Measurements from ENCODE around the gene F13A1.

F13A1 gene

DNA sequence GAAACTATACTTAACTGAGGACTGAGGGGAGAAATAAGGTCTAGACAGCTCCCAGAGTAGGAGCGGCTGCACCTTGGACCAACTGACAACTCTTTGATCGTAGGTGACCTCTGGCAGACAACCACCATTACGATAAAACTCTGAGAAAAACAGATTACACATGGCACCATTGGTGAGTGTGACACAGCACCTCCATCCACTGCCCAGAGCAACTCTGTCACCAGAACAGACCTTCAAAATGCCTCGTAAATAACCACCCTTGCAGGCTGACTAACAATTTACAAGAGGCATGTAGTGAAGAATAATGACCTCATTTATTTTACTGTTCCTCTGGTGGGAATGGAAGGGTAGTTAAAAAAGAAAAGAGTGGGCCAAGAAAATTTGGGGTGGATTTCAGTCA lies 64.2 kb downstream of the F13A1 start:
- no peak for TF ChIP-seq JUND (IDR thresholded peaks at IDR 0.05; ENCODE audit: low read depth)
- in situ Hi-C loops (cut with HindIII; ENCODE audit: low pct_unique_long_range_greater_than_20kb, low sequenced_read_pairs): no loop called here
- DNase-seq (ENCODE audit: low read depth in 1 of 2, low spot score in 1 of 2): no peak

DNA sequence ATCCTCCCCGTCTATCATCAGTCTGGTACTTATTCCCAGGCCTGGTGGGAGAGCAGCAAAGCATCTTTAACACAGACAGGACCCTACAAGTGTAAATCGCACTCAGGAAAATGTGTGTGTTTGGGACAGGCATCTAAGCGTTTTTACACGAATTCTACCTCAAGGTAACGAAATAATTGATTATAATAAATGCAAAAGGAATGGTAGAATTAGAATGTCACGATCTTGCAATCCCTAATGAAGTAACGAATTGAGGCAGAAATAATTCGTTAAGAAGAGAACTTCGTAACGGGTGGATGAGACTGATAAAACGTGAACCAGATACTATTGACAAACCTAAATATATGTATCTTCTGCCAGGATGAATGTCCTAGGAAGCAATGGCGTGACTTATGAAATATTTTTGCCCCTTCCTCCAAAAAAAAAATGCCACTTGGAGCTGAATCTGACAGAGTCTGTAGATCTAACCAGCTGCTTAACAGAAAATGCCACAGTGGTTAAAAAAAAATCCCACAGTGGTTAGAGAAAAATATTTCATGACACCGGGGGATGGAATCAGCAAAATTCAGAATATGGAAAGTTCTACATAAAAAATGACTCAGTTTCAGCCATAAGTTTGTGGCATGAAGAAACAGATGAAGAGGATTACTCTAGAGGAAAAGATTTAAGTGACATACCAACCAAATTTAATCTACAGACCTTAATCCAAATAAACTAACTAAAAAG lies 68.7 kb downstream of the F13A1 start:
- in situ Hi-C loops (cut with HindIII; ENCODE audit: low pct_unique_long_range_greater_than_20kb, low sequenced_read_pairs): no loop called here
- no peak for TF ChIP-seq JUND (IDR thresholded peaks at IDR 0.05; ENCODE audit: low read depth)

DNA sequence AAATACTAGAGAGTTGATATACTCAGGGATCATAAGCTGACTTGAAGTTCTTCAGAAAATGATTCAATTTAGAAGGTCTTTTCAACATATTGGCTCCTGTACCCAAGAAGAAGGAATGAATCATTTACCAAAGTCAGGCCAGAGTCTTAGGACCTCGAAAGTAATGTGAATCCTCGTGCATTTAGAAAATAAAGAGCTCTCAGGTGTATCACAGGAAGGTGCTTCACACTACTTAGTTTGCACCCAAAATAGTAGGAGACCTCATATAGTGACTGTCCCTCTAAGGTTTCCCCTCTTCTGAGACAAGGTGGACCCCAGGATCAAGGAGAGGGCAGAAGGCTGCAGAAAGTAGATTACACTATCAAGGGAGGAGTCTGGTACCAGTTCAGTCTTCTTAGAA lies 71.8 kb downstream of the F13A1 start:
- in situ Hi-C loops (cut with HindIII; ENCODE audit: low pct_unique_long_range_greater_than_20kb, low sequenced_read_pairs): no loop called here
- no peak for DNase-seq (ENCODE audit: low read depth in 1 of 2, low spot score in 1 of 2)
- no peak for TF ChIP-seq JUND (IDR thresholded peaks at IDR 0.05; ENCODE audit: low read depth)

More for the DNA sequence above, 68.7 kb downstream of the F13A1 start:
- no peak for DNase-seq (ENCODE audit: low read depth in 1 of 2, low spot score in 1 of 2)

DNA sequence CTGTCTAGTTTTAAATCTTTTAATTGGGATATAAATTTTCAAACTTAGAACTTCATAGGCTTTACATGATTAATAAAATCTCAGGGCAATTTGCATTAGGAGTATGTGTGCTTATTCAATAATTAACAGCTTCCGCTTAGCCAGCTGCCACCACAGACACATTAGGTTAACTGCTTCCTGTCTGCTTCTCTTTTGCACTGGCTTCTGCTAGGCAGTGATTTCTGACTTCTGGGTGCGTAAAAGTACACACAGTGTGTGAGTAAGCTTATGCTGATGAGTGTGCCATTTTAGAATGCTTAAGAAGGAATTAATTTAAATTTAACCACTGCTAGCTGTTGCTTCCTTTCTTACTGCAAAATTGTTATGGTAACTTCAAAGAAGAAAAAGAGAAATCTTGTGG lies 73.9 kb downstream of the F13A1 start:
- DNase-seq (ENCODE audit: low read depth in 1 of 2, low spot score in 1 of 2): no peak
- TF ChIP-seq JUND (IDR thresholded peaks at IDR 0.05; ENCODE audit: low read depth): no peak
- in situ Hi-C loops (cut with HindIII; ENCODE audit: low pct_unique_long_range_greater_than_20kb, low sequenced_read_pairs): no loop called here

DNA sequence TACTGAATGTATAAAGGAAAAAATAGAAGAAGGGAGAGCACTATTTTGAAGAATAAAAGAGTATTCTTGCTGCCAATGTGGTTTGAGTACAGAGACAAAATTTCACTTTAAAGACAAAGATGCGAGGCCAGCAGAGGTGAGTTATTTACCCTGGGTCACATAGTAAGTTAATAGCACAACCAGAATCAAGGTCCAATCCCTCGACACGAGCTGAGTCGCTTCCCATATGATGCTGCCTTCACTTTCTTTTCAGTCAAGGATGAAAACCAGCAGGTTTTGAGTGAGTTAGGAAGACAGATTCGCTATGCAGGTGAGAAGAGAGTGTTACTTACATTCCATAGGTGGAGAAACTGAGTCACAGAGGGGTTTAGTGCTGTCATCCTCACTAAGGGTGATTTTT lies 75.8 kb downstream of the F13A1 start:
- in situ Hi-C loops (cut with HindIII; ENCODE audit: low pct_unique_long_range_greater_than_20kb, low sequenced_read_pairs): no loop called here
- no peak for TF ChIP-seq JUND (IDR thresholded peaks at IDR 0.05; ENCODE audit: low read depth)
- DNase-seq (ENCODE audit: low read depth in 1 of 2, low spot score in 1 of 2): no peak

DNA sequence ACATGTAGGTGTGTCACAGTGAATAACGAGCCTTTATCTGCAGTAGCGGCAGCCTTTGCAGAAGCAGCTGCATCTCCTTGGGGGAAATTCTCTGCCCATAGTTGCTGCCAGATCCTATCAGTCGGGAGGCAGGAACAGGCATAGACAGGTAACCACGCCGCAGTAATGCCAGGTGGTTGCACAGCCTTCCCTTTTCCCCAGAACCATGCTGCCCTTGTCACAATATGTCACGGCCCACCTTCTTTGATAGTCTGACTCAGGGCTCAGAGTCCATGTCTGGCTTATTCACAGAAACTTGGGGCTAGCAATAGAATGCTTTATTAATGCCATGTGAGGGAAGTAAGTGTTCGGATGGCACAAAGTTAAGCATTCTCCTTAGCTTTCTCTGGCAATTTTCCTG lies 76.6 kb downstream of the F13A1 start:
- in situ Hi-C loops (cut with HindIII; ENCODE audit: low pct_unique_long_range_greater_than_20kb, low sequenced_read_pairs): no loop called here
- no peak for TF ChIP-seq JUND (IDR thresholded peaks at IDR 0.05; ENCODE audit: low read depth)
- DNase-seq (ENCODE audit: low read depth in 1 of 2, low spot score in 1 of 2): no peak

DNA sequence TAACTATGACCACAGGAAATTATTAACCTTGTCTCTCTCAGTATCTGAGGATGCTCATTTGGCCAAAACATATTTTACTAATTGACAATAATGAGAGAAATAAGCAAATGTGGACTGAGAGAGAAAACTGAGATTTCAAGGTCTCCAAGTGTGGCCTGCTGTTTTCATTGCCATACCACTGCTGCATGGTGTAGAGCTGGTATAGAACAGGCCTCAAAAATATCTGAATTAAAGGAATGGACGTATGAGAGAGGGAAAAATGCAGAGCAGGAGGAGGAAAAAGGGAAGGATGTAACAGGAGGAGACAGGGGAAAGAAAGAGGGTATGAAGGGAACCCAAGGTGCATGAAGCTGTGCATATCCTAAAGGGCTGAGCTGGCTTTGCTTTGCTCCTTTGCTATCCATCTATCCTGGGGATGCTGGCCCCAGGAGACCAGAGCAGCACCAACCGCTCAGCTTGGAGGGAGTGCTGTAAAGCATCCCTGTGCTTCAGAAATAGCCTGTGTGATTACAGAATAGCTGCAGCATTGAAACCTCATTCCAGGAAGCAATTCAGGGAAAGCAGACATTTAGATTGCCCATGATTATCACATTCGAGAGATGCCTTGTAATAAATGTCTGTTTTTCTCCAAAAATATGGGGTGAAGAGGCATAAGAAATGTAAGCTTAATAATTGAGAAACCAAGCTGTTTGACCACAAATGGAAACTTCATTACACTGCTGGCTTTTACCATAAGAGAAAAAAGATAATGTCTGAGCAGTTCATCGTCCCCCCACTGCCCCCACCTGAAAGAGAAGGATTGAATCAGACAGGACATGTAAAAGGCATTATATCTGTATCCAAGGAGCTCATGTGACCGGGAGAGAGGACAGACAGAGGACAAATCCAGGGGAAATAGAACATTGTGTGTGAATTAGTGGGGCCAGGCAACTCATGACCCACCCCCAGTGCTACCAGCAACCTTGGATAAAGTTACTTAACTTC lies 80.6 kb downstream of the F13A1 start:
- TF ChIP-seq JUND (IDR thresholded peaks at IDR 0.05; ENCODE audit: low read depth): no peak
- DNase-seq (ENCODE audit: low read depth in 1 of 2, low spot score in 1 of 2): no peak
- in situ Hi-C loops (cut with HindIII; ENCODE audit: low pct_unique_long_range_greater_than_20kb, low sequenced_read_pairs): no loop called here

DNA sequence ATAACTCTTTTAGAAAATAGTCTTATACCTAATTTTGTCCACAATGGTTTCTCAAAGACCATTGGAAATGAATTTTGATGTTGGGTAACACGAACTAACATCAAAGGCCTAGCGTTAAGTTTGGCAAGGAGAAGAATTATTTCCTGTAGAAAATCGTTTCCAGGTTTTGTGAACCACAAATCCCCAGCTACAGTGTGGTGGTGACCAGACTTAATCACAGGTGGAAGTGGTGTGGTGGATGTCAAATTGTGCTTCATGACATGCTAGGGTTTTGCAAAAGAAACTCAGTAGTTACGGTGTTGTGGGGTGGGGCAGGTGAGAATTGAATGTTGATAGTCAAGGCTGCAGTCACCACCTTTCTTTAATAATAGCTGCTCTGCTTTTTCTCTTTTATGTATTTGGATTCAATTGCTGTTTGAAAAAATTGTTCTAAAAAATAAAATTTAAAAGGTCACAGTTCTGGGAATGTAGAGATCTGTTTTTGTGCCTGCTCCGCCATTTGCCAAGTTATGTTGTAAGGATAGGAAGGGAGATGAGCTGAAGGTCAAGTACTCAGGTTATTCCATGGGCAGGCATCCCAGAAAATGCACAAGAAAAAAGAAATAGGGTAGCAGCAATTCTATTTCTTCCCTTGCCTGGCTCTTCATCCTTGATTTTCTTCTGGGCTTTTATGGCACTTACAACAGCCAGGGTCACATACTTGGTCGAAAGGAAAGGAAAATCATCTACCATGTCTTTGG lies 83.6 kb downstream of the F13A1 start:
- no peak for DNase-seq (ENCODE audit: low read depth in 1 of 2, low spot score in 1 of 2)
- in situ Hi-C loops (cut with HindIII; ENCODE audit: low pct_unique_long_range_greater_than_20kb, low sequenced_read_pairs): no loop called here
- TF ChIP-seq JUND (IDR thresholded peaks at IDR 0.05; ENCODE audit: low read depth): no peak

DNA sequence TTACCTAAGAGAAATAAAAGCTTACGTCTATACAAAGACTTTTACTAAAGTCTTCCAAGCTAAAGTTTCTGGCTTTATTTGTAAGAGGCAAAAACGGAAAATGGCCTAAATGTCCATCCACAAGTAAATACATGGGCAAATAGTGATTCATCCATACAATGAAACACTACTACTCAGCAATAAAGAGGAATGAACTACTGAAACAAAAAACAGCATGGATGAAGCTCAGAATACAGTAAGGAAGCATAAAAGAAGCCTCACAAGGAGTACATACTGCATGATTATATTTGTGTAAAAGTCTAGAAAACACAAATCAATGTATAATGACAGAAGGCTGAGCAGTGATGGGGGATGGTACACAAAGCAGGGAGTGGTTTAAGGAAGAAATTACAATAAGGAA lies 84.7 kb downstream of the F13A1 start:
- DNase-seq (ENCODE audit: low read depth in 1 of 2, low spot score in 1 of 2): no peak
- in situ Hi-C loops (cut with HindIII; ENCODE audit: low pct_unique_long_range_greater_than_20kb, low sequenced_read_pairs): no loop called here
- no peak for TF ChIP-seq JUND (IDR thresholded peaks at IDR 0.05; ENCODE audit: low read depth)

DNA sequence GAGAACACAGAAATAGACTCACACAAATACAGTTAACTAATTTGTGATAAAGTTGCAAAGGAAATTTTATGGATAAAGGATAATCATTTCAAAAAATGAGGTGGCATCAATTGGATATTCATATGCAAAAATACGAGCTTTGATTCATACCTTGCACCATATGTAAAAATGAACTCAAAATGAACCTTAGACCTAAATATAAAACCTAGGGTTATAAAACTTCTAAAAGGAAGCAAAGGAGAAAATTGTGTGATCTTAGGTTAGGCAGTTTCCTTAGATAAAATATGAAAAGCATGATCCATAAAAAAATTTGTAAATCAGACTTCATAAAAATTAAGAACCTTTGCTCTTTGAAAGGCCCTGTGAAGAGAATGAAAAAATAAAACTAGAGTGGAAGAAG lies 85.5 kb downstream of the F13A1 start:
- DNase-seq (ENCODE audit: low read depth in 1 of 2, low spot score in 1 of 2): no peak
- in situ Hi-C loops (cut with HindIII; ENCODE audit: low pct_unique_long_range_greater_than_20kb, low sequenced_read_pairs): no loop called here
- no peak for TF ChIP-seq JUND (IDR thresholded peaks at IDR 0.05; ENCODE audit: low read depth)

DNA sequence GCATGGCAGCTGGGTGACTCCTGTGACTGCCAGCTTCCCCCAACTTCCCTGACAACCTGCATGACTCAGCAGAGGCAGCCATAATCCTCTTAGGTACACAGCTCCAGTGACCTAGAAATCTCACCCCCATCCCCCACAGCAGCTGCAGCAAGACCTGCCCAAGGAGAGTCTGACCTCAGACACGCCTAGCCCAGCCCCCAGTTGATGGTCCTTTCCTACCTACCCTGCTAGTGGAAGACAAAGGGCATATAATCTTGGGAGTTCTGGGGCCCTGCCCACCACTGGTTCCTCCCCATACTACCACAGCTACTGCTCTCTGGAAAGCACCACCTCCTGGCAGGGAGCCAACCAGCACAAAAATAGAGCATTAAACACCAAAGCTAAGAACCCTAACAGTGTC lies 90.2 kb downstream of the F13A1 start:
- no peak for TF ChIP-seq JUND (IDR thresholded peaks at IDR 0.05; ENCODE audit: low read depth)
- in situ Hi-C loops (cut with HindIII; ENCODE audit: low pct_unique_long_range_greater_than_20kb, low sequenced_read_pairs): no loop called here
- no peak for DNase-seq (ENCODE audit: low read depth in 1 of 2, low spot score in 1 of 2)

DNA sequence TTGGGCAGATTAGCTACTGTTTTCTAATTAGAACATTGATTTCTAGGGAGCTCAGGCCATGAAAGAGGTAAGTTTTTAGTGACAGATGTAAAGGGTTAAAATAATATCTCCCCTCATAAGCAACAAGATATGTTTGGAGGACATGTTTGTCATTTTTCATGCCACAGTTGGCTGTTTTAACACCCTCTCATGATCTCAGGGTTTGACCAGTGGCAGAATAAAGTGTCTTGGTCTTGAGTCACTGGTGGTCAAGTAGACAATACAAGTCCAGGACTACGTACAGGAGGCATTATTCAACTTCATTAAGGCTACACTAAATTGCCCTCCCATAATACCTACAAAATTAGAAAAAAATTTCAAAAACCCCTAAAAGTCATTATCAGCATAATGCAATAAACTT lies 92.6 kb downstream of the F13A1 start:
- no peak for DNase-seq (ENCODE audit: low read depth in 1 of 2, low spot score in 1 of 2)
- in situ Hi-C loops (cut with HindIII; ENCODE audit: low pct_unique_long_range_greater_than_20kb, low sequenced_read_pairs): no loop called here
- TF ChIP-seq JUND (IDR thresholded peaks at IDR 0.05; ENCODE audit: low read depth): no peak
